KOPT-K1 (cell line): Measurements from ENCODE around the gene ZNF462.

Experiments
- H3K27ac ChIP-seq: fragments of 200-600 bp; sonication (generic); 2 replicates; pipeline ENCODE4 v1.5.1; 2016; ENCODE audit warnings: antibody characterized with exemption, mild to moderate bottlenecking, low read depth, low read length; ENCODE audit not compliant: poor library complexity, severe bottlenecking
- H3K36me3 ChIP-seq: fragments of 200-600 bp; sonication (generic); 2 replicates; pipeline ENCODE4 v1.5.1; 2017; ENCODE audit warnings: antibody characterized with exemption, mild to moderate bottlenecking, low read length, moderate library complexity; ENCODE audit not compliant: insufficient read depth
- H3K9me3 ChIP-seq: fragments of 200-600 bp; sonication (generic); 2 replicates; pipeline ENCODE4 v1.5.1; 2017; ENCODE audit warnings: antibody characterized with exemption, low read length, mild to moderate bottlenecking; ENCODE audit not compliant: insufficient read depth, poor library complexity, severe bottlenecking

The ZNF462 gene

DNA sequence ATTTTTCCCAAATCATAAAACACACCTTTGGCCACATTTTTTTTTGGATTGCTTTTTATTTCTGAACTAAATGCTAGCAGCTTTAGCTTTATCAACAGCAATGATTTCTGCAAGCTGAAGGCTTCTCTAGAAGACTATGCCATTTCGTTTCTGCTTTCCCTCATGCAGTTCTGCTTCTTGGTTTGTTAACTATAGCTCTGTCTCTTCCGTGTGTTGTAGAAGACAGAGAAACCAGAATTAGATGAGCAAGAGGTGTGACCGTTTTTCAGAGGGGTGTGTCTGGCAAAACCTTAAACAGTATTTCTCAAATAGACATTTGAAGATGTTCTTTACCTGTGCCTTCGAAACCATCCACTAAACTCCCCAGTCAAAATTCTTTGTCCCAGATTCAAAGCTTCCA lies 131.5 kb downstream of the ZNF462 start:
- no peaks in the 10 kb centered on the region for H3K36me3 ChIP-seq
- no peak overlapping the region for H3K27ac ChIP-seq

GRCh38 chr9:107000218-107000617 lies 137.3 kb downstream of the ZNF462 start:
- H3K9me3 ChIP-seq: no peaks in the 10 kb centered on the region
- H3K27ac ChIP-seq: no peak overlapping the region
- no peaks in the 10 kb centered on the region for H3K36me3 ChIP-seq

More for the DNA sequence above, 131.5 kb downstream of the ZNF462 start:
- H3K9me3 ChIP-seq: no peaks in the 10 kb centered on the region

- H3K36me3 ChIP-seq: no peaks in the 10 kb centered on the region
- H3K27ac ChIP-seq: no peak overlapping the region
- H3K9me3 ChIP-seq: no peaks in the 10 kb centered on the region
Observed at GRCh38 chr9:107005201-107005600, 142.2 kb downstream of the ZNF462 start.

DNA sequence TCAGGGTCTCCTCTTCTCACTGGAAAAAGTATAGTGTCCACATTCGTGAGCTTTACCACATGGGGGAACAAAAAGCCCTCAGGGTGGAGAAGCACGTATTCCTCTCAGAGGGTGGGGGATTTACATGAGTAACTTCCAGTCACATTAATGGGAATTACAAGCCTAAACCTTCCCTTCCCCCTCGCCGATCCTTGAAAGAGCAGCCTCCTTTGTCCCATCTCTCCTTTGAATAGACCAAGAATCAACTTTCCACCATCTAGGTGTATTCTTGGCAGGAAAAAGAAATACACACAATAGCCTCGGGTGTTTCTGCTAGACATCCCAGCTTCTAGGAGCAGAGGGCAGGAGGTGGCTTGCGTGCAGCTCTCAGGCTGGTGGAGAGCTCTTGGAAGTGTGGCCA lies 144.4 kb downstream of the ZNF462 start:
- H3K27ac ChIP-seq: no peak overlapping the region
- no peaks in the 10 kb centered on the region for H3K9me3 ChIP-seq
- H3K36me3 ChIP-seq: no peaks in the 10 kb centered on the region

DNA sequence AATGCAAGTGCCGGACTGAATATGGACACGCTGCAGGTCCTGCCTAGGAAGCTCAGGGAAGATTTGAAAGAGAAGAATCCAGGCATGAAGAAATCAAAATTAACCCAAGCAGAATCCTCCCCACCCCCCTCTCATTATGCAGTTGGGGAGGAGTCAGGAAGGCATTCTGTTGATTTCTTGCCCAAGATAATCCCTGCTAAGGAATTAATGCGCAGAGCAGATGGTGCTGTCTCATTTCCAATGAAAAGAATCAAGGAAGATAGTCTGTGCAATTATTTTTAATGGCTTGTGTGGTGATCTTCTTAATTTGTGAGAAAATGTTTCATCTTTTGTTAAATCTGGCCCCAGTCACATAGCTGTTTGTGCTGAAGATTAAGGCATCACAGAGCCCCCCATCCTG lies 145.0 kb downstream of the ZNF462 start:
- Histone ChIP-seq H3K36me3 (no peaks in the 10 kb centered on the region), H3K9me3 (no peaks in the 10 kb centered on the region), H3K27ac (no peak overlapping the region)

DNA sequence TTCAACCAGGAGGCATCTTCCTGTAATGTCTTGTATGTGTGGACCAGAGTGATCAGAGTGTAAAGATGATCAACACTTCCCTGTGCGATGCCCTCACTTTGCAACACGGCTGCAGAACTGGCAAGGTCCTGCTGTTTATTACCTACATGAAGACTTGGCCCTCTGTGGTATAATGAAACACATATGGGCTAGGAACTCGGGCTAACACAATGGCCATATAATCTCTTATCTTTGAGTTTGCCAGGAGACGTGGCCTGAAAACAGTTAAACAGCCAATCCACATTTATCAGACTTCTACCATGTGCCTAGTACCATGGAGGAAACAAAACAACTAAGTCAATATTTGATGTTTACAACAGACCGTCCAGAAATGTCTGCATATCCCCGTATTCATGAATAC lies 145.5 kb downstream of the ZNF462 start:
- Histone ChIP-seq H3K27ac (no peak overlapping the region), H3K36me3 (no peaks in the 10 kb centered on the region), H3K9me3 (no peaks in the 10 kb centered on the region)

GRCh38 chr9:107016383-107016782 lies 153.4 kb downstream of the ZNF462 start:
- Histone ChIP-seq H3K9me3 (no peaks in the 10 kb centered on the region), H3K27ac (no peak overlapping the region), H3K36me3 (no peaks in the 10 kb centered on the region)

DNA sequence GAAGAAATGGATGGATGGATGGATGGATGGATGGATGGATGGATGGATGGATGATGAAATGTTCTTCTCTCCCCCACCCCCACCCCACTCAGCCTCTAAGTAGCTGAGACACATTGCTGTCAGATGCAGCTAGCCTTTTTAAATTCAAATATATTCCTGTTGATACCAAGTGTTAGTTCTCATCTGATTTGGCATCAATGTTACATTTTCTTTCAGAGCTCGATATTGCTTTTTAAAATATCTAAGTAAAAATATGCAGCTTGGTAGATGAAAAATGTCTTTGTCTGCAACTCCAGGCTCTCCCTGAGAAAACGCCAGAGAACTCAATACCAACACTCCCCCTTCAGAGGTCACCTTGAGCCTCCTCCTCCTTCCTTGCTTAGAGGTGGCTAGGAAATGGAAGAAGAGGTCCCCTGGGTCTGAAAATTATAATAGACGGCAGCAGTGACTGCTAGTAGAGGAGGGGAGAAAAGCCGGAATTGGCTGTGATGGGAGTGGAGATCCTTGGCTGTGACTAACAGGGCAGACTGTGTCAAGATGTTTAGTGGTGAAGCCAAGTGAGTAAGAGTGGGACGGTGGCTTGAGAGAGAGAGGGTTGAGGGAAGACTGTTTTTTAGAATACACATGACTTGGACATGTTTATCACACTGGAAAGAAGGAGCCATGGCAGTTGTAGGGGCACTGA lies 156.0 kb downstream of the ZNF462 start:
- Histone ChIP-seq H3K27ac (no peak overlapping the region), H3K9me3 (no peaks in the 10 kb centered on the region), H3K36me3 (no peaks in the 10 kb centered on the region)

- H3K36me3 ChIP-seq: no peaks in the 10 kb centered on the region
- H3K27ac ChIP-seq: no peak overlapping the region
- H3K9me3 ChIP-seq: no peaks in the 10 kb centered on the region
Observed at GRCh38 chr9:107020040-107020530, 157.1 kb downstream of the ZNF462 start.

- H3K36me3 ChIP-seq: no peaks in the 10 kb centered on the region
- H3K9me3 ChIP-seq: no peaks in the 10 kb centered on the region
- no peak overlapping the region for H3K27ac ChIP-seq
Observed at GRCh38 chr9:107024193-107024592, 161.2 kb downstream of the ZNF462 start.

DNA sequence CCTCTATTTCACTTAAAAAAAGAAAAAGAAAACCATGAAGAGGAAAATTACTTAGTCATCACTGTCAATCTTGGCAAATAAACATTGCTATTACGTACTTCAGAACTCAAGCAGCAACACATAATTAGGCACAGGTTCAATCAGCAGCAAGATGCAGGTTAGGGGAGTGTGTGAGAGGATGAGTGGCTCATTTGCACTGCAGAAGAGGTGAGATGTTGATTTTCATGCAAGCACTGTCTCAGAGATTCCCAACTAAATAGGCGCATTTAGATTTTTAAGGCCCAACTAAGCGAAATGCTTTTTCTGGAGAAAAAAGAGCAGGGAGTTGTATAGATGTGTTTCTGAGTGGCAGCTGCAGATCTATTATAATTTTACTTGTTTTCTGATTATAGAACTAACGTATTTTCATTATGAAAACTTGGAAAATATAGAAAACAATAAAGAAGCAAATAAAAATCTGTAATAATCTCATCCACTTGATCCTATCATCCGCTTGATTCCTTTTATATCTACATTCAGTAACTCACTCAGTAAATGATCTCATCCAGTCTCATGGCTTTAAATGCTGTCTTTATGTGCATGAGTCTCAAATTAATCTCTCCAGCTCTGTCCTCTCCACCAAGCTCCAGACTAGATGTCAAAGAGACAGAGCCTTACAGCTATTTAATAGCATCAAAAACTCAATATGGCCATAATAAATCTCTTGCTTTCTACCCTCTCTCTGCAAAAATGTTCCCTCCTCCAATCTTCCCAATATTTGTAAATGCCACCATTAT lies 162.5 kb downstream of the ZNF462 start:
- H3K27ac ChIP-seq: no peak overlapping the region
- no peaks in the 10 kb centered on the region for H3K9me3 ChIP-seq
- no peaks in the 10 kb centered on the region for H3K36me3 ChIP-seq

GRCh38 chr9:107029146-107029545 lies 166.2 kb downstream of the ZNF462 start:
- no peaks in the 10 kb centered on the region for H3K36me3 ChIP-seq
- H3K27ac ChIP-seq: no peak overlapping the region
- no peaks in the 10 kb centered on the region for H3K9me3 ChIP-seq

- Histone ChIP-seq H3K36me3 (no peaks in the 10 kb centered on the region), H3K27ac (no peak overlapping the region), H3K9me3 (no peaks in the 10 kb centered on the region)
Observed at GRCh38 chr9:107033966-107034365, 171.0 kb downstream of the ZNF462 start.

DNA sequence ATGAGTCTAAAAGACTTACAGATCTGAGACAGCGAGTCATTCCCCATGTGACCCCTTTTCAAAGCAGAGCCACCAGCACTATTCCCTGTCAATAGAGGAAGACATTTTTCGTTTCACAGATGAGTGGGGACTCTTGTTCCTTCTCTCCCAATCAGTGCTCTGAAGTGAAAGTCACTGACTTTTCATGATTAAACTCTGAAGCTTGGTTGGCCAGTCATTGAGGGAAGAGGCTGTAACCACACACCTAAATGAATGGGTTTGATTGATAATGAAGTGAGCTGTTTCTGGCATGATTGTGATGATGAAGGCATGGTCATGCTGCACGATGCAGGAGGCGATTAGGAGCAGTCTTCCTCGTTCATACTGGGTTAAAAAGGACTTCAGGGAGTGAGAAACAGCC lies 171.9 kb downstream of the ZNF462 start:
- no peaks in the 10 kb centered on the region for H3K9me3 ChIP-seq
- no peaks in the 10 kb centered on the region for H3K36me3 ChIP-seq
- H3K27ac ChIP-seq: no peak overlapping the region

- Histone ChIP-seq H3K36me3 (no peaks in the 10 kb centered on the region), H3K27ac (no peak overlapping the region), H3K9me3 (no peaks in the 10 kb centered on the region)
Observed at GRCh38 chr9:107036367-107036766, 173.4 kb downstream of the ZNF462 start.

DNA sequence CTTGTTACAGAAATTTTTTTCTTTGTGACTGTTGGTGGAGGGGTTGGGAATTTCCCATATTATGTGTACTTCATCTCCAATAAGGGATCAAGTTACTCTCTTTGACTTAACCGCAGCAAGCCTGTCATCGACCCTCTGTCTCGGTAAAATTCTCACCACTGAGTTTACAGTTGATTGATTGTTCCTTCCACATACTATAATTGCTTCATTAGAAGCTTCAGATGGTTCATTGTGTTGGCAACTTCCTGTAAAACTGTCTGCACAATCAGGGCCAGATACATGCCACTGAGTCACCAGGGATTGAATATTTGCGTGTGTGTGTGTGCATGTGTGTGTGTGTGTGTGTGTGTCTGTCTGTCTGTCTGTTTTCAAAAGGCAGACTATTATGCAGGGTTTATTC lies 176.6 kb downstream of the ZNF462 start:
- Histone ChIP-seq H3K36me3 (no peaks in the 10 kb centered on the region), H3K27ac (no peak overlapping the region)

More for the DNA sequence above, 176.6 kb downstream of the ZNF462 start:
- no peaks in the 10 kb centered on the region for H3K9me3 ChIP-seq
